GM23248 (cell line): ENCODE data around the gene TRPM3.

ENCODE experiments used
- EZH2 ChIP-seq: fragments of 200-600 bp; sonication (generic); IDR thresholded peaks from 2 replicates; pipeline ENCODE4 v1.6.1; 2018; ENCODE audit warnings: antibody characterized with exemption, mild to moderate bottlenecking; ENCODE audit not compliant: insufficient read depth, poor library complexity, severe bottlenecking
- EZH2phosphoT487 ChIP-seq: fragments of 200-600 bp; sonication (generic); IDR thresholded peaks from 2 replicates; pipeline ENCODE4 v1.6.1; 2018; ENCODE audit warnings: antibody characterized with exemption, moderate library complexity, mild to moderate bottlenecking, low read depth; ENCODE audit not compliant: insufficient read depth

DNA sequence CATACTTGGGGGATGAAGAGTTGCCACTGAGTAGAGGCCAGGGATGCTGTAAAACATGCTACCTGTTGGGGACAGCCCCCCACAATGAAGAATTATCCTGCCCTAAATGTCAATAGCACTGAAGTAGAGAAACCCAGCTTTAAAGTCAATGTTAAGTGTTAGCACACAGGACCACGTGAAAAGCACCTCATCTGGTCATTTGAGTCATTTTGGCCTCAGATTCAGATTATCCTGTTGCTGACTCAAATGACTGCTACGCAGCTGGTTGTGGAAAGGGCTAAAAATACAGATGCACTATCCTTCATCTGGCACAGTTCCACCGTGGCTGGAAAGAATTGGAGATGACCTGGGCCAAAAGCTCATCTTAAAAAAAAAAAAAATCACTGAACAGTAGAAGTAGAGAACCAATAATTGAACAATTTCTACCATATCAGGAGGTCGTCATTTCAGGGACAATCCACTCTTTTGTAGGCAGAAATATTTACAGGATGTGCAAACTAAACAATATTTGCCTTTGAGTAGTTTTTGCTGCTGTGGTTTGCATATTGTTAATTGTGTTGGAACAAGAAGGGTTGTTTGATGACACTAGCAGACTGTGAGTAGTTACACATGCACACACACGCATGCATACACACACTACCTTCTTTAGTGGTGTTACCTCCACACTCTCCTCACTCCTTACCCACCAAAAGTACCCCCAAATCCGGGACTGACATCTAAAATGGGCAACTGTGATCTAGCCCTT lies 511.7 kb downstream of the TRPM3 start:
- no peak for TF ChIP-seq EZH2phosphoT487
- no peak for TF ChIP-seq EZH2
